HFFc6 (cell line): ENCODE data around the gene ACOT6. TPM values are rescaled to one million over a fixed set of nuclear protein-coding genes. Genes with fewer than 3 reads are reported as not detected.

Source experiments
- DNase-seq: peaks from one replicate; pipeline ENCODE4 v3.0.0-alpha.2; 2018
- H3K27ac Mint-ChIP-seq: 2 replicates; pipeline ENCODE4 v1.8.0; 2020; ENCODE audit warnings: mild to moderate bottlenecking, mixed read lengths
- H3K27me3 Mint-ChIP-seq: 2 replicates; pipeline ENCODE4 v1.8.0; 2021; ENCODE audit warnings: mild to moderate bottlenecking, moderate library complexity, mixed read lengths; ENCODE audit not compliant: insufficient read depth
- H3K36me3 Mint-ChIP-seq: 2 replicates; pipeline ENCODE4 v1.8.0; 2021; ENCODE audit warnings: low read depth, mixed read lengths
- H3K4me1 Mint-ChIP-seq: 2 replicates; pipeline ENCODE4 v1.8.0; 2020; ENCODE audit warnings: low read depth, mixed read lengths
- H3K4me3 Mint-ChIP-seq: 2 replicates; pipeline ENCODE4 v1.8.0; 2020; ENCODE audit warnings: mild to moderate bottlenecking, moderate library complexity, mixed read lengths
- H3K9me3 Mint-ChIP-seq: 2 replicates; pipeline ENCODE4 v1.8.0; 2020; ENCODE audit warnings: mild to moderate bottlenecking, mixed read lengths
- total RNA-seq, 6 experiments: library from RNA; stranded (reverse); fragmentation: NEBNext Ultra II Directional; extraction: Animal tissue kit (Norgen Biotek cat#: 25700); gene quantifications; 2 replicates in 1 of 6; 3 replicates in 5 of 6; pipeline ENCODE4 v1.2.3, GENCODE V29; 2021
- TF ChIP-seq, protein P1 (sequence below): fragments of 200-600 bp; sonication (generic); IDR thresholded peaks from 2 replicates; pipeline ENCODE4 v1.5.0; 2021; ENCODE audit warnings: antibody characterized with exemption, mild to moderate bottlenecking

Gene ACOT6
- total RNA-seq, 6 experiments from 2014 or later = not detected

- Mint-ChIP-seq H3K27me3 (peaks cover 15% of the 10 kb centered on the region), H3K4me1 (peaks cover 7% of the 10 kb centered on the region; the same call in 1 of the 2 replicates), H3K9me3 (peaks cover 9% of the 10 kb centered on the region), H3K36me3 (peaks cover 5% of the 10 kb centered on the region; the same call in 1 of the 2 replicates), H3K27ac (no peak overlapping the region), H3K4me3 (no peak overlapping the region)
- no peak for DNase-seq
- TF ChIP-seq, protein P1, sequence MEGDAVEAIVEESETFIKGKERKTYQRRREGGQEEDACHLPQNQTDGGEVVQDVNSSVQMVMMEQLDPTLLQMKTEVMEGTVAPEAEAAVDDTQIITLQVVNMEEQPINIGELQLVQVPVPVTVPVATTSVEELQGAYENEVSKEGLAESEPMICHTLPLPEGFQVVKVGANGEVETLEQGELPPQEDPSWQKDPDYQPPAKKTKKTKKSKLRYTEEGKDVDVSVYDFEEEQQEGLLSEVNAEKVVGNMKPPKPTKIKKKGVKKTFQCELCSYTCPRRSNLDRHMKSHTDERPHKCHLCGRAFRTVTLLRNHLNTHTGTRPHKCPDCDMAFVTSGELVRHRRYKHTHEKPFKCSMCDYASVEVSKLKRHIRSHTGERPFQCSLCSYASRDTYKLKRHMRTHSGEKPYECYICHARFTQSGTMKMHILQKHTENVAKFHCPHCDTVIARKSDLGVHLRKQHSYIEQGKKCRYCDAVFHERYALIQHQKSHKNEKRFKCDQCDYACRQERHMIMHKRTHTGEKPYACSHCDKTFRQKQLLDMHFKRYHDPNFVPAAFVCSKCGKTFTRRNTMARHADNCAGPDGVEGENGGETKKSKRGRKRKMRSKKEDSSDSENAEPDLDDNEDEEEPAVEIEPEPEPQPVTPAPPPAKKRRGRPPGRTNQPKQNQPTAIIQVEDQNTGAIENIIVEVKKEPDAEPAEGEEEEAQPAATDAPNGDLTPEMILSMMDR = no peak
Measured at GRCh38 chr14:73606271-73606670, 6.0 kb upstream of the ACOT6 start.

DNA sequence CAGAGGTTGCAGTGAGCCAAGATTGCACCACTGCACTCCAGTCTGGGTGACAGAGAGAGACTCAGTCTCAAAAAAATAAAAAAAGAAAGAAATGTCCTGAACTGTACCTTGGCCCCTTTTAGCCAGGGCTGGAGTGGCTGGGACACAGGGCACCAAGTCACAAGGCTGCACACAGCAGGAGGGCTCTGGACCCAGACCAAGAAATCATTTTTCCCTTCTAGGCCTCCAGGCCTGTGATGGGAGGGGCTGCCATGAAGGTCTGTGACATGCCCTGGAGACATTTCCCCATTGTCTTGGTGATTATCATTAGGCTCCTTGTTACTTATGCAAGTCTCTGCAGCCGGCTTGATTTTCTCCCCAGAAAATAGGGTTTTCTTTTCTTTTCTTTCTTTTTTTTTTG is 5.1 kb upstream of the ACOT6 start:
- no peak for DNase-seq
- H3K27ac Mint-ChIP-seq = no peak overlapping the region
- no peak overlapping the region for H3K4me3 Mint-ChIP-seq
- H3K9me3 Mint-ChIP-seq = peaks cover 11% of the 10 kb centered on the region
- H3K36me3 Mint-ChIP-seq = peaks cover 5% of the 10 kb centered on the region; the same call in 1 of the 2 replicates
- peaks cover 15% of the 10 kb centered on the region for H3K27me3 Mint-ChIP-seq
- TF ChIP-seq, protein P1 = no peak
- H3K4me1 Mint-ChIP-seq = peaks cover 5% of the 10 kb centered on the region; the same call in 1 of the 2 replicates

DNA sequence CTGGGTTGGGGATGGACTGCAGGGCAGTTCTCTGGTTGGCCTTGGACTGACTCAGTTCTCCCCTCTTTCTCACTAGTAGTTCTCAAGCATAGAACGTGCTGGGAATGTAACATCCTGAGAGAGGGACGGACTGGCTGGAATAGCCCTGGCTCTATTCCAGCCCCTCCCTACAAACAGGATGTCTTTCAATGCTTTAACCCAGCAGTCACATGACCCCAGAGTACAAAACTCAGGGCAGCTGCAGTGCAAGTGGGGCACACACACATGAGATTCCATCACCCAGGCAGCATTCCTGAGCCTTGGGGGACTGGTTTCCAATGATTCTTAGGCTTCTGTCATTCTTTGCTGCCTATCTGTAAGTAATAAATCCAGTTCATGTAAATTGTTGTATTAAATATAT is 1.6 kb upstream of the ACOT6 start:
- H3K27me3 Mint-ChIP-seq = peaks cover 12% of the 10 kb centered on the region
- DNase-seq = no peak
- no peak overlapping the region for H3K4me3 Mint-ChIP-seq
- H3K9me3 Mint-ChIP-seq = peaks cover 11% of the 10 kb centered on the region
- H3K4me1 Mint-ChIP-seq = no peaks in the 10 kb centered on the region; the same call in 1 of the 2 replicates
- no peaks in the 10 kb centered on the region; the same call in 1 of the 2 replicates for H3K36me3 Mint-ChIP-seq
- H3K27ac Mint-ChIP-seq = no peak overlapping the region
- TF ChIP-seq, protein P1 = no peak

DNA sequence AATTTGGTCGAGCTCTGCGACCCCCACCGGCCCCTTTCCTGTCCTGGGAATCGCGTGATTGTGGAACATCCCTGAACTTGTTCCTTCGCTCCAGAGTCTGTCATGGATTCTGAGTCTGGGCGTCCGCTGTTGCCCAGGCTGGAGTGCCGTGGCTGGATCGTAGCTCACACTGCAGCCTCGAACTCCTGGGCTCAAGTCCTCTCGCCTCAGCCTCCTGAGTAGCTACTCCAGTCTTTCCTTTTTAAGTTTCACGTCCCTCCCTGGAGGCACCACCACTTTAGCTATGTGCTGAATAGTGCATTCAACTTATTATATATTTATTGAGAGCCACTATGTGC is 698 bp downstream of the ACOT6 start:
- TF ChIP-seq, protein P1 = no peak
- H3K9me3 Mint-ChIP-seq = peaks cover 5% of the 10 kb centered on the region
- no peaks in the 10 kb centered on the region; the same call in 1 of the 2 replicates for H3K36me3 Mint-ChIP-seq
- peak overlapping the region; percentile 86 for H3K4me3 Mint-ChIP-seq
- no peaks in the 10 kb centered on the region; the same call in 1 of the 2 replicates for H3K4me1 Mint-ChIP-seq
- DNase-seq = no peak
- H3K27ac Mint-ChIP-seq = no peak overlapping the region
- peaks cover 12% of the 10 kb centered on the region for H3K27me3 Mint-ChIP-seq

GRCh38 chr14:73613419-73613963 is 1.2 kb downstream of the ACOT6 start:
- Mint-ChIP-seq H3K4me1 (no peaks in the 10 kb centered on the region; the same call in 1 of the 2 replicates), H3K9me3 (peaks cover 5% of the 10 kb centered on the region; the same call in 1 of the 2 replicates), H3K27me3 (peaks cover 7% of the 10 kb centered on the region), H3K36me3 (no peaks in the 10 kb centered on the region; the same call in 1 of the 2 replicates), H3K27ac (no peak overlapping the region), H3K4me3 (peak overlapping the region; percentile 86; the same call in 1 of the 2 replicates)
- DNase-seq = no peak
- TF ChIP-seq, protein P1 = no peak
